ENCODE data around the gene KRT39.

- TF ChIP-seq ZNF384 (IDR thresholded peaks at IDR 0.05; ENCODE audit: borderline replicate concordance, low read depth, low read length), result no peak
- no peak for TF ChIP-seq CTCF (IDR thresholded peaks at IDR 0.05 in 2 of 3, conservative IDR thresholded peaks at IDR 0.05 in 1 of 3; ENCODE audit: control insufficient read depth in 2 of 3, extremely low read depth in 1 of 3, insufficient read depth in 1 of 3, low read depth in 3 of 3, low read length in 3 of 3)
- no peak for TF ChIP-seq POLR2A (IDR thresholded peaks at IDR 0.05; ENCODE audit: low read depth, low read length)
- TF ChIP-seq, protein P1, sequence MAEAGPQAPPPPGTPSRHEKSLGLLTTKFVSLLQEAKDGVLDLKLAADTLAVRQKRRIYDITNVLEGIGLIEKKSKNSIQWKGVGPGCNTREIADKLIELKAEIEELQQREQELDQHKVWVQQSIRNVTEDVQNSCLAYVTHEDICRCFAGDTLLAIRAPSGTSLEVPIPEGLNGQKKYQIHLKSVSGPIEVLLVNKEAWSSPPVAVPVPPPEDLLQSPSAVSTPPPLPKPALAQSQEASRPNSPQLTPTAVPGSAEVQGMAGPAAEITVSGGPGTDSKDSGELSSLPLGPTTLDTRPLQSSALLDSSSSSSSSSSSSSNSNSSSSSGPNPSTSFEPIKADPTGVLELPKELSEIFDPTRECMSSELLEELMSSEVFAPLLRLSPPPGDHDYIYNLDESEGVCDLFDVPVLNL (IDR thresholded peaks at IDR 0.05; ENCODE audit: low read depth, low read length), result no peak
- no peak for TF ChIP-seq HCFC1 (IDR thresholded peaks at IDR 0.05; ENCODE audit: low read length)
- TF ChIP-seq TCF12 (IDR thresholded peaks at IDR 0.05; ENCODE audit: low read depth, low read length), result no peak
- TF ChIP-seq TCF3 (IDR thresholded peaks at IDR 0.05; ENCODE audit: borderline replicate concordance, insufficient read depth, low read depth, low read length), result no peak
- no peak for TF ChIP-seq MEF2A (IDR thresholded peaks at IDR 0.05; ENCODE audit: insufficient read depth, low read depth, low read length)
- TF ChIP-seq JUND (IDR thresholded peaks at IDR 0.05; ENCODE audit: low read depth, low read length), result no peak
These were observed 26.3 kb upstream of the KRT39 start for GRCh38 chr17:40993084-40993483.

Data from GM12878 (cell line).